H9 (cell line): Measurements from ENCODE around the gene GAD1. TPM values are rescaled to one million over a fixed set of nuclear protein-coding genes. Genes with fewer than 3 reads are reported as not detected.

Source experiments
- DNase-seq: peaks from one replicate; pipeline ENCODE4 v3.0.0-alpha.2; 2017
- H2AFZ ChIP-seq: one replicate; pipeline ENCODE4 v1.6.1; 2013; ENCODE audit warnings: mild to moderate bottlenecking, low read length, control low read depth, moderate library complexity
- H2AK5ac ChIP-seq: 2 replicates; pipeline ENCODE4 v1.6.1; 2013; ENCODE audit warnings: low read length, control low read depth, mixed read lengths; ENCODE audit not compliant: insufficient read length
- H2BK120ac ChIP-seq: one replicate; pipeline ENCODE4 v1.6.1; 2013; ENCODE audit warnings: low read depth, mild to moderate bottlenecking, low read length, control low read depth, inconsistent platforms; ENCODE audit not compliant: poor library complexity, severe bottlenecking
- H2BK12ac ChIP-seq: 2 replicates; pipeline ENCODE4 v1.6.1; 2013; ENCODE audit warnings: low read length, control low read depth, mixed read lengths, low read depth; ENCODE audit not compliant: insufficient read length
- H2BK15ac ChIP-seq: 2 replicates; pipeline ENCODE4 v1.6.1; 2013; ENCODE audit warnings: low read depth, low read length, control low read depth
- H2BK20ac ChIP-seq: one replicate; pipeline ENCODE4 v1.6.1; 2013; ENCODE audit warnings: low read depth, mild to moderate bottlenecking, low read length, control low read depth, inconsistent platforms; ENCODE audit not compliant: poor library complexity, severe bottlenecking
- H2BK5ac ChIP-seq: 2 replicates; pipeline ENCODE4 v1.6.1; 2013; ENCODE audit warnings: low read length, control low read depth, mixed read lengths; ENCODE audit not compliant: insufficient read length
- H3K14ac ChIP-seq: 2 replicates; pipeline ENCODE4 v1.6.1; 2013; ENCODE audit warnings: low read length, control low read depth; ENCODE audit not compliant: insufficient read depth
- H3K18ac ChIP-seq: 2 replicates; pipeline ENCODE4 v1.6.1; 2013; ENCODE audit warnings: low read depth, mild to moderate bottlenecking, mixed read lengths, low read length, control low read depth; ENCODE audit not compliant: insufficient read length
- H3K23ac ChIP-seq: 2 replicates; pipeline ENCODE4 v1.6.1; 2013; ENCODE audit warnings: low read length, control low read depth, mixed read lengths, low read depth; ENCODE audit not compliant: insufficient read length
- H3K23me2 ChIP-seq: 2 replicates; pipeline ENCODE4 v1.6.1; 2013; ENCODE audit warnings: low read depth, mild to moderate bottlenecking, mixed read lengths, low read length, control low read depth; ENCODE audit not compliant: insufficient read length, poor library complexity, severe bottlenecking
- H3K27ac ChIP-seq: 2 replicates; pipeline ENCODE4 v1.5.1; 2013; ENCODE audit warnings: low read length, control low read depth, mixed read lengths, low read depth; ENCODE audit not compliant: insufficient read length
- H3K27me3 ChIP-seq: 2 replicates; pipeline ENCODE4 v1.6.1; 2013; ENCODE audit warnings: low read length, control low read depth, inconsistent platforms; ENCODE audit not compliant: insufficient read depth
- H3K4ac ChIP-seq: 2 replicates; pipeline ENCODE4 v1.6.1; 2013; ENCODE audit warnings: low read depth, mild to moderate bottlenecking, control low read depth, inconsistent platforms, low read length, moderate library complexity
- H3K4me1 ChIP-seq: 2 replicates; pipeline ENCODE4 v1.6.1; 2013; ENCODE audit warnings: low read length, control low read depth, inconsistent platforms; ENCODE audit not compliant: insufficient read depth
- H3K4me2 ChIP-seq: 2 replicates; pipeline ENCODE4 v1.6.1; 2013; ENCODE audit warnings: low read length, control low read depth, mixed read lengths; ENCODE audit not compliant: insufficient read length, insufficient read depth
- H3K56ac ChIP-seq: 2 replicates; pipeline ENCODE4 v1.6.1; 2013; ENCODE audit warnings: low read depth, mild to moderate bottlenecking, mixed read lengths, low read length, control low read depth; ENCODE audit not compliant: insufficient read length
- H3K79me1 ChIP-seq: 2 replicates; pipeline ENCODE4 v1.6.1; 2013; ENCODE audit warnings: low read depth, mild to moderate bottlenecking, moderate library complexity, low read length, control low read depth, inconsistent platforms; ENCODE audit not compliant: insufficient read depth, poor library complexity, severe bottlenecking
- H3K79me2 ChIP-seq: 2 replicates; pipeline ENCODE4 v1.6.1; 2013; ENCODE audit warnings: low read length, control low read depth, inconsistent platforms; ENCODE audit not compliant: insufficient read depth
- H3K9ac ChIP-seq: 2 replicates; pipeline ENCODE4 v1.6.1; 2013; ENCODE audit warnings: low read length, control low read depth, mixed read lengths; ENCODE audit not compliant: insufficient read length; ENCODE audit errors: extremely low read depth
- H3K9me3 ChIP-seq: one replicate; pipeline ENCODE4 v1.6.1; 2013; ENCODE audit warnings: low read depth, low read length, inconsistent platforms; ENCODE audit not compliant: control insufficient read depth
- H3T11ph ChIP-seq: one replicate; pipeline ENCODE4 v1.6.1; 2013; ENCODE audit warnings: mild to moderate bottlenecking, low read length, control low read depth, inconsistent platforms
- H4K20me1 ChIP-seq: one replicate; pipeline ENCODE4 v1.6.1; 2013; ENCODE audit not compliant: control insufficient read depth, insufficient read length, insufficient read depth
- H4K5ac ChIP-seq: 2 replicates; pipeline ENCODE4 v1.6.1; 2013; ENCODE audit warnings: low read depth, mild to moderate bottlenecking, mixed read lengths, low read length, control low read depth; ENCODE audit not compliant: insufficient read length
- H4K8ac ChIP-seq: replicated peaks from 2 replicates; pipeline ENCODE4 v1.6.1; 2013; ENCODE audit warnings: low read length, control low read depth, mixed read lengths, low read depth; ENCODE audit not compliant: insufficient read length
- H4K91ac ChIP-seq: 2 replicates; pipeline ENCODE4 v1.6.1; 2013; ENCODE audit warnings: low read depth, mild to moderate bottlenecking, moderate library complexity, mixed read lengths, low read length, control low read depth; ENCODE audit not compliant: insufficient read length
- H3K27ac Mint-ChIP-seq, 3 experiments: 2 replicates in 2 of 3; 3 replicates in 1 of 3; pipeline ENCODE4 v1.8.0; 2020 to 2021; ENCODE audit warnings: mixed read lengths in 3 of 3, mild to moderate bottlenecking in 1 of 3, moderate library complexity in 1 of 3
- H3K27me3 Mint-ChIP-seq: 2 replicates; pipeline ENCODE4 v1.8.0; 2021; ENCODE audit warnings: low read depth, mild to moderate bottlenecking, moderate library complexity, mixed read lengths
- H3K36me3 Mint-ChIP-seq, 3 experiments: 2 replicates in 2 of 3; 3 replicates in 1 of 3; pipeline ENCODE4 v1.8.0; 2020 to 2021; ENCODE audit warnings: low read depth in 3 of 3, mixed read lengths in 3 of 3; ENCODE audit not compliant: insufficient read depth in 1 of 3
- H3K4me1 Mint-ChIP-seq, 2 experiments: 2 replicates each; pipeline ENCODE4 v1.8.0; 2020; ENCODE audit warnings: mixed read lengths in 2 of 2
- H3K4me3 Mint-ChIP-seq, 2 experiments: 2 replicates in 1 of 2; 3 replicates in 1 of 2; pipeline ENCODE4 v1.8.0; 2020 to 2021; ENCODE audit warnings: mild to moderate bottlenecking in 2 of 2, mixed read lengths in 2 of 2, moderate library complexity in 1 of 2
- H3K9me3 Mint-ChIP-seq, 2 experiments: 2 replicates in 1 of 2; 3 replicates in 1 of 2; pipeline ENCODE4 v1.8.0; 2020; ENCODE audit warnings: mild to moderate bottlenecking in 2 of 2, mixed read lengths in 2 of 2, moderate library complexity in 1 of 2
- WGBS: extraction: QIAGEN DNeasy Blood & Tissue Kit; methylation state at CpG from one replicate; pipeline ENCODE4 v1.1.7; 2013; ENCODE audit warnings: missing lambda C conversion rate, low lambda C conversion rate, mixed read lengths; ENCODE audit not compliant: insufficient read length; ENCODE audit errors: extremely low coverage; 5-methylcytosine and 5-hydroxymethylcytosine counted together
- total RNA-seq: library from RNA; stranded (reverse); gene quantifications from 2 replicates; pipeline ENCODE4 v1.2.1, GENCODE V29; 2021
- TF ChIP-seq, protein P1 (sequence below): fragments of 200-600 bp; sonication (generic); conservative IDR thresholded peaks from 3 replicates; pipeline ENCODE4 v1.8.0; 2021; ENCODE audit warnings: antibody characterized with exemption, mild to moderate bottlenecking

Gene GAD1
- total RNA-seq, 1 experiment from 2014 or later: 1.8 TPM

DNA sequence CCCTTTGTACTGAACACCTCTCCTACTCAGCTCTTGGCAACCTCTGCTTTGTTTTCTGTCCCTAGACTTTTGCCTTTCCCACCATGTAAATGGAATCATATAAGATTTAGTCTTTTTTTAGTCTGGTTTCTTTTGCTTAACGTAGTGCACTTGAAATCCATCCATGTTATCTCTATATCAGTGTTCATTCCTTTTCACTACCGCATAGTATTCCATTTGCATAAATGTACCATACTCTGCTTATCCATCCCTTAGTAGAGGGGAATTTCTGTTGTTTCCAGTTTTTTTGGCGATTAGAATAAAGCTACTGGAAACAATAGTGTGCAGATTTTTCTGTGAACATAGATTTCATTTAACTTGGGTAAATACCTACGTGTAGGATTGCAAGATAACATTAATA, 46.4 kb downstream of the GAD1 start:
- Mint-ChIP-seq H3K4me3 (no peak overlapping the region), H3K9me3 (no peaks in the 10 kb centered on the region), H3K27me3 (no peaks in the 10 kb centered on the region; the same call in 1 of the 2 replicates), H3K36me3 (no peaks in the 10 kb centered on the region; a peak in 1 of 7 replicates), H3K4me1 (no peaks in the 10 kb centered on the region), H3K27ac (no peak overlapping the region)
- no peak overlapping the region for H2BK120ac ChIP-seq
- no peak overlapping the region for H3K18ac ChIP-seq
- H2BK5ac ChIP-seq: no peak overlapping the region
- DNase-seq: no peak
- no peaks in the 10 kb centered on the region for H3K27me3 ChIP-seq
- H3K9ac ChIP-seq: no peak overlapping the region
- H4K20me1 ChIP-seq: no peaks in the 10 kb centered on the region
- no peak overlapping the region for H2BK12ac ChIP-seq
- no peak overlapping the region for H3K4me2 ChIP-seq
- no peaks in the 10 kb centered on the region for H3K79me2 ChIP-seq
- H2AFZ ChIP-seq: no peak overlapping the region
- H3K27ac ChIP-seq: no peak overlapping the region
- no peak overlapping the region for H3K56ac ChIP-seq
- H3K14ac ChIP-seq: no peak overlapping the region
- no peak overlapping the region for H2AK5ac ChIP-seq
- H3K9me3 ChIP-seq: no peaks in the 10 kb centered on the region
- no peak overlapping the region for H4K8ac ChIP-seq
- no peak overlapping the region for H2BK20ac ChIP-seq
- no peak overlapping the region for H4K5ac ChIP-seq
- H3K23ac ChIP-seq: no peak overlapping the region
- TF ChIP-seq, protein P1, sequence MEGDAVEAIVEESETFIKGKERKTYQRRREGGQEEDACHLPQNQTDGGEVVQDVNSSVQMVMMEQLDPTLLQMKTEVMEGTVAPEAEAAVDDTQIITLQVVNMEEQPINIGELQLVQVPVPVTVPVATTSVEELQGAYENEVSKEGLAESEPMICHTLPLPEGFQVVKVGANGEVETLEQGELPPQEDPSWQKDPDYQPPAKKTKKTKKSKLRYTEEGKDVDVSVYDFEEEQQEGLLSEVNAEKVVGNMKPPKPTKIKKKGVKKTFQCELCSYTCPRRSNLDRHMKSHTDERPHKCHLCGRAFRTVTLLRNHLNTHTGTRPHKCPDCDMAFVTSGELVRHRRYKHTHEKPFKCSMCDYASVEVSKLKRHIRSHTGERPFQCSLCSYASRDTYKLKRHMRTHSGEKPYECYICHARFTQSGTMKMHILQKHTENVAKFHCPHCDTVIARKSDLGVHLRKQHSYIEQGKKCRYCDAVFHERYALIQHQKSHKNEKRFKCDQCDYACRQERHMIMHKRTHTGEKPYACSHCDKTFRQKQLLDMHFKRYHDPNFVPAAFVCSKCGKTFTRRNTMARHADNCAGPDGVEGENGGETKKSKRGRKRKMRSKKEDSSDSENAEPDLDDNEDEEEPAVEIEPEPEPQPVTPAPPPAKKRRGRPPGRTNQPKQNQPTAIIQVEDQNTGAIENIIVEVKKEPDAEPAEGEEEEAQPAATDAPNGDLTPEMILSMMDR: no peak
- H3K4me1 ChIP-seq: no peaks in the 10 kb centered on the region
- no peak overlapping the region for H4K91ac ChIP-seq
- H3K79me1 ChIP-seq: no peaks in the 10 kb centered on the region
- WGBS: no CpG with 5 or more reads among the region's 4 CpGs
- H2BK15ac ChIP-seq: no peak overlapping the region
- no peak overlapping the region for H3T11ph ChIP-seq
- H3K23me2 ChIP-seq: no peaks in the 10 kb centered on the region
- H3K4ac ChIP-seq: no peak overlapping the region
